KMS-11 (cell line): ENCODE results near the gene ESRRB.
A peak's percentile ranks its signal among the peaks of the same experiment; 100 is the strongest.

Experiments
- H2AFZ ChIP-seq: fragments of 200-600 bp; sonication (generic); 2 replicates; pipeline ENCODE4 v1.6.1; 2016; ENCODE audit warnings: antibody characterized with exemption, mixed run types, low read depth
- H3K27ac ChIP-seq: fragments of 200-600 bp; sonication (generic); 2 replicates; pipeline ENCODE4 v1.6.1; 2016; ENCODE audit warnings: mild to moderate bottlenecking, mixed run types
- H3K27me3 ChIP-seq: fragments of 200-600 bp; sonication (generic); 2 replicates; pipeline ENCODE4 v1.6.1; 2017; ENCODE audit warnings: mild to moderate bottlenecking, low read depth, mixed run types, moderate library complexity; ENCODE audit not compliant: insufficient read depth
- H3K36me3 ChIP-seq: fragments of 200-600 bp; sonication (generic); 2 replicates; pipeline ENCODE4 v1.6.1; 2017; ENCODE audit warnings: mild to moderate bottlenecking, mixed run types; ENCODE audit not compliant: insufficient read depth
- H3K4me1 ChIP-seq: fragments of 200-600 bp; sonication (generic); 2 replicates; pipeline ENCODE4 v1.6.1; 2016; ENCODE audit warnings: mild to moderate bottlenecking, low read depth, mixed run types; ENCODE audit not compliant: poor library complexity, severe bottlenecking
- H3K4me2 ChIP-seq: fragments of 200-600 bp; sonication (generic); 2 replicates; pipeline ENCODE4 v1.7.0; 2016; ENCODE audit warnings: mild to moderate bottlenecking, mixed run types
- H3K4me3 ChIP-seq: fragments of 200-600 bp; sonication (generic); IDR thresholded peaks from 2 replicates; pipeline ENCODE4 v1.6.1; 2017; ENCODE audit warnings: low read depth, low read length, mixed read lengths; ENCODE audit not compliant: insufficient read depth
- H3K79me2 ChIP-seq: fragments of 200-600 bp; sonication (generic); 2 replicates; pipeline ENCODE4 v1.6.1; 2016; ENCODE audit warnings: low read depth, mixed run types; ENCODE audit not compliant: insufficient read depth
- H3K9ac ChIP-seq: fragments of 200-600 bp; sonication (generic); 2 replicates; pipeline ENCODE4 v1.6.1; 2016; ENCODE audit warnings: mild to moderate bottlenecking, mixed run types
- H4K20me1 ChIP-seq: fragments of 200-600 bp; sonication (generic); 2 replicates; pipeline ENCODE4 v1.6.1; 2016; ENCODE audit warnings: mild to moderate bottlenecking, mixed run types; ENCODE audit not compliant: insufficient read depth
- CTCF ChIP-seq: fragments of 200-600 bp; sonication (generic); conservative IDR thresholded peaks from 2 replicates; pipeline ENCODE4 v1.6.1; 2017; ENCODE audit warnings: low read depth, mild to moderate bottlenecking, antibody characterized with exemption, low read length, moderate library complexity, mixed read lengths

The ESRRB gene

GRCh38 chr14:76539130-76539529, 163.2 kb downstream of the ESRRB start:
- Histone ChIP-seq H3K4me2 (no peak overlapping the region), H3K27ac (no peak overlapping the region), H3K27me3 (no peaks in the 10 kb centered on the region), H3K36me3 (no peaks in the 10 kb centered on the region), H4K20me1 (no peaks in the 10 kb centered on the region), H3K79me2 (no peaks in the 10 kb centered on the region), H3K4me3 (no peak overlapping the region), H3K9ac (no peak overlapping the region), H3K4me1 (no peaks in the 10 kb centered on the region), H2AFZ (no peak overlapping the region)
- TF ChIP-seq CTCF, result no peak

- H4K20me1 ChIP-seq, result no peaks in the 10 kb centered on the region
- H3K79me2 ChIP-seq, result no peaks in the 10 kb centered on the region
- H3K36me3 ChIP-seq, result no peaks in the 10 kb centered on the region
- no peaks in the 10 kb centered on the region for H3K4me1 ChIP-seq
- H3K4me3 ChIP-seq, result no peak overlapping the region
- no peak overlapping the region for H3K4me2 ChIP-seq
- no peak overlapping the region for H3K9ac ChIP-seq
- no peak for TF ChIP-seq CTCF
- H2AFZ ChIP-seq, result no peak overlapping the region
- H3K27me3 ChIP-seq, result no peaks in the 10 kb centered on the region
- no peak overlapping the region for H3K27ac ChIP-seq
These were observed 165.8 kb downstream of the ESRRB start for GRCh38 chr14:76541594-76542219.

GRCh38 chr14:76546426-76547221, 170.7 kb downstream of the ESRRB start:
- H2AFZ ChIP-seq, result no peak overlapping the region
- H3K79me2 ChIP-seq, result no peaks in the 10 kb centered on the region
- no peaks in the 10 kb centered on the region for H4K20me1 ChIP-seq
- no peaks in the 10 kb centered on the region for H3K36me3 ChIP-seq
- TF ChIP-seq CTCF, result peak; percentile 58
- no peak overlapping the region for H3K4me3 ChIP-seq
- H3K9ac ChIP-seq, result no peak overlapping the region
- no peak overlapping the region for H3K4me2 ChIP-seq
- H3K27ac ChIP-seq, result no peak overlapping the region
- no peaks in the 10 kb centered on the region for H3K27me3 ChIP-seq
- H3K4me1 ChIP-seq, result no peaks in the 10 kb centered on the region

- no peak for TF ChIP-seq CTCF
- Histone ChIP-seq H3K27me3 (no peaks in the 10 kb centered on the region), H3K36me3 (no peaks in the 10 kb centered on the region), H3K9ac (no peak overlapping the region), H2AFZ (no peak overlapping the region), H3K4me3 (no peak overlapping the region), H4K20me1 (no peaks in the 10 kb centered on the region), H3K79me2 (no peaks in the 10 kb centered on the region), H3K27ac (no peak overlapping the region), H3K4me2 (no peak overlapping the region), H3K4me1 (no peaks in the 10 kb centered on the region)
These were observed 171.9 kb downstream of the ESRRB start for GRCh38 chr14:76547831-76548230.
